NCI-H460 (cell line): ENCODE data around the gene ELAVL3. TPM values are rescaled to one million over a fixed set of nuclear protein-coding genes. Genes with fewer than 3 reads are reported as not detected.
A peak's percentile ranks its signal among the peaks of the same experiment; 100 is the strongest.
"Not testable (repeated sequence)": the region's sequence is repeated elsewhere in the genome, so short reads cannot be mapped to it uniquely, and the experiment has no call there.

Experiments
- DNase-seq: peaks from one replicate; pipeline ENCODE4 v3.0.0-alpha.2; 2016; ENCODE audit warnings: low read depth; ENCODE audit errors: extremely low read depth
- total RNA-seq: library from RNA; depleted of rRNA; stranded (reverse); fragments of >200 nt; shearing (Covaris generic); gene quantifications from 2 replicates; pipeline ENCODE4 v1.2.3, GENCODE V29; 2014

The ELAVL3 gene
- total RNA-seq, 1 experiment from 2014 or later = not detected

- no peak for DNase-seq
Observed at GRCh38 chr19:11445141-11445540, 35.7 kb downstream of the ELAVL3 start.

GRCh38 chr19:11444059-11444458, 36.8 kb downstream of the ELAVL3 start:
- no peak for DNase-seq

GRCh38 chr19:11437955-11438354, 42.9 kb downstream of the ELAVL3 start:
- no peak for DNase-seq

- DNase-seq = no peak
Observed at GRCh38 chr19:11435833-11436313, 45.0 kb downstream of the ELAVL3 start.

- DNase-seq = peak; percentile 98
Observed at GRCh38 chr19:11435057-11435832, 45.6 kb downstream of the ELAVL3 start, which contains the start of the genes ODAD3 and PRKCSH. TSS of gene ODAD3 (minus strand) at chr19:11435121. CDS start at chr19:11435016, 105 bp downstream. TSS of gene PRKCSH (plus strand) at chr19:11435635. CDS start at chr19:11436118, 483 bp downstream.

- no peak for DNase-seq
Observed at GRCh38 chr19:11434703-11435056, 46.2 kb downstream of the ELAVL3 start.

- DNase-seq = not testable (repeated sequence)
Observed at GRCh38 chr19:11433526-11433925, 47.3 kb downstream of the ELAVL3 start.

- DNase-seq = no peak
Observed at GRCh38 chr19:11426656-11427055, 54.2 kb downstream of the ELAVL3 start.

GRCh38 chr19:11425719-11426457, 55.0 kb downstream of the ELAVL3 start:
- no peak for DNase-seq

- no peak for DNase-seq
Observed at GRCh38 chr19:11423791-11424181, 57.1 kb downstream of the ELAVL3 start.

- no peak for DNase-seq
Observed at GRCh38 chr19:11423164-11423790, 57.6 kb downstream of the ELAVL3 start.

- DNase-seq = peak; percentile 69
Observed at GRCh38 chr19:11422163-11423065, 58.4 kb downstream of the ELAVL3 start.

- no peak for DNase-seq
Observed at GRCh38 chr19:11421371-11422098, 59.3 kb downstream of the ELAVL3 start.

- no peak for DNase-seq
Observed at GRCh38 chr19:11420429-11421370, 60.1 kb downstream of the ELAVL3 start.

- DNase-seq = no peak
Observed at GRCh38 chr19:11418549-11419506, 62.0 kb downstream of the ELAVL3 start, which contains the start of gene RGL3. TSS of gene RGL3 (minus strand) at chr19:11419314. CDS start at chr19:11419278, 36 bp downstream.

GRCh38 chr19:11418094-11418548, 62.7 kb downstream of the ELAVL3 start:
- DNase-seq = no peak
